ENCODE data around the gene ZNF654. TPM values are rescaled to one million over a fixed set of nuclear protein-coding genes. Genes with fewer than 3 reads are reported as not detected.

ZNF654 gene
- total RNA-seq (2014; rRNA removed; shearing (Covaris generic)) = 5.8 and 6.0 TPM in 2 replicates

GRCh38 chr3:88058581-88059379 lies at the start of gene ZNF654, which contains the start of gene CGGBP1:
Gene ZNF654, plus strand, starts transcription at chr3:88059255. Its CDS starts 65 bp downstream, at chr3:88059320.
Gene CGGBP1, minus strand, starts transcription at chr3:88059005. Its CDS starts 3,029 bp downstream, at chr3:88055976.

GRCh38 chr3:88149509-88150362 lies 90.7 kb downstream of the ZNF654 start, which contains the start of gene C3orf38:
Gene C3orf38, plus strand, starts transcription at chr3:88149959. Its CDS starts 94 bp downstream, at chr3:88150053.

Other genes with a start within 250 kb of the ZNF654 start
- gene CGGBP1, start 250 bp upstream of the ZNF654 start, total RNA-seq (2014; rRNA removed; shearing (Covaris generic)) = 35.2 and 37.0 TPM in 2 replicates
- gene C3orf38, start 90.7 kb downstream of the ZNF654 start, total RNA-seq (2014; rRNA removed; shearing (Covaris generic)) = 22.5 and 22.8 TPM in 2 replicates